GM18505 (cell line): ENCODE data around the gene PJA2.

ENCODE experiments used
- ATAC-seq: cut with Tn5 transposase; IDR thresholded peaks from one replicate; pipeline ENCODE4 v1.9.1; 2021; ENCODE audit not compliant: unreplicated experiment
- POLR2A ChIP-seq: IDR thresholded peaks from 4 replicates; pipeline ENCODE4 v1.6.1; 2011; ENCODE audit warnings: borderline replicate concordance; ENCODE audit not compliant: insufficient read depth, insufficient read length; ENCODE audit errors: extremely low read depth

The PJA2 gene

GRCh38 chr5:109351988-109352864 lies 57.5 kb downstream of the PJA2 start:
- ATAC-seq = no peak
- no peak for TF ChIP-seq POLR2A

GRCh38 chr5:109350537-109351270 lies 59.1 kb downstream of the PJA2 start:
- ATAC-seq = no peak
- TF ChIP-seq POLR2A = no peak

DNA sequence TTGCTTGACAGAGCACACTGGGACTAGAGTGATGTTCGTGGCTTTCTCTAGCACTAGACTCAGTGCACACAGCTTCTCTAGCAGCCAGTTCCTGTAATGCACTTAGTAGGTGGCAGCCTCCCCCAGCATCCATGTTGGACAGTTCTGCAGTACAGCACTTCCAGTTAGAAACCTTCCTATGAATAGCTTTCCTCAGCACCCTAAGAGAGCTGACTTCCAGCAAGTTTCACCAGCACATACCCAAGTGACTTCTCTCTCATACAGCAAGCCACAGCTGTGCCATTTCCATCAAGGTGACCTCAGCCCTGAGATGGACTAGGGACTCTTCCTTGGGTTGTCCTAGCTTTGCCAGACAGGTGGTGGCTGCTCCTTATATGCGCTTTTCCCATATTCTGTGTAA lies 60.4 kb downstream of the PJA2 start:
- TF ChIP-seq POLR2A = no peak
- ATAC-seq = no peak

- no peak for TF ChIP-seq POLR2A
- ATAC-seq = no peak
Measured at GRCh38 chr5:109347252-109347888, 62.4 kb downstream of the PJA2 start.

DNA sequence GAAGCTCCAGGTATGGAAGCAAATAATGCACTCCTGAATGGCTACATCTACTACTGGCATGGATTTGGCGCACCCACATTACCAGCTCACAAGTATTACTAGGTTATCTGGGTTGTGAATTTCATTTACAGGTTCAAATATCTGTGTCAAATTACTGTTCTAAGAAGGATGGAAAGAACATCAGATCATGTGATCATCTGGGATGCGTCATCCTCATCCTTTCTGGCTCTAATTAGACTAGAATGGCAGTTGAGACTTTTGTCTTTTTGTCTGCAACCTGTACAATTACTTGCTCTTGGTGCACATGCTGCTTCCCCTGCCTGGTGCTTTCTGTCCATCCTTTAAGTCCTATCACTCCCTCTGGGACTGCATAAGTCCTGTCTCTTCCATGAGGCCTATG lies 64.1 kb downstream of the PJA2 start:
- ATAC-seq = no peak

GRCh38 chr5:109340351-109340750 lies 69.4 kb downstream of the PJA2 start:
- no peak for TF ChIP-seq POLR2A
- no peak for ATAC-seq

More for the DNA sequence above, 64.1 kb downstream of the PJA2 start:
- TF ChIP-seq POLR2A = no peak

GRCh38 chr5:109335114-109335513 lies 74.7 kb downstream of the PJA2 start:
- ATAC-seq = no peak
- TF ChIP-seq POLR2A = no peak

DNA sequence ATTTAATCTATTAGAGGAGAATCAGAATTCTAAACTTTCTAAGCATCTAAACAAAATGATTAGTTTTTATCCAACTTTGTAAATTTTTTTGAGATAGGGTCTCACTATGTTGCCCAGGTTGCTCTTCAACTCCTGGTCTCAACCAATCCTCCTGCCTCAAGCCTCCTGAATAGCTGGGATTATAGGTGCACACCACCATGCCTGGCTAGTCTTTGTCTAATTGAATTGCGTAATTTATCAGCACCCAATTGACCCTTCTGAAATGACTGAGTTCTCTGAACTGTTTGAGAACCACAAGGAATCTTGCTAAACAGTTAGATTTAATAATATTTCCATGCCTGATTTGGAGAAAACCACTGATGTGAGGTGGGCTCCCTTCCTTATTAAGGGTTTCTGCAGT lies 75.7 kb downstream of the PJA2 start:
- TF ChIP-seq POLR2A = no peak
- no peak for ATAC-seq

DNA sequence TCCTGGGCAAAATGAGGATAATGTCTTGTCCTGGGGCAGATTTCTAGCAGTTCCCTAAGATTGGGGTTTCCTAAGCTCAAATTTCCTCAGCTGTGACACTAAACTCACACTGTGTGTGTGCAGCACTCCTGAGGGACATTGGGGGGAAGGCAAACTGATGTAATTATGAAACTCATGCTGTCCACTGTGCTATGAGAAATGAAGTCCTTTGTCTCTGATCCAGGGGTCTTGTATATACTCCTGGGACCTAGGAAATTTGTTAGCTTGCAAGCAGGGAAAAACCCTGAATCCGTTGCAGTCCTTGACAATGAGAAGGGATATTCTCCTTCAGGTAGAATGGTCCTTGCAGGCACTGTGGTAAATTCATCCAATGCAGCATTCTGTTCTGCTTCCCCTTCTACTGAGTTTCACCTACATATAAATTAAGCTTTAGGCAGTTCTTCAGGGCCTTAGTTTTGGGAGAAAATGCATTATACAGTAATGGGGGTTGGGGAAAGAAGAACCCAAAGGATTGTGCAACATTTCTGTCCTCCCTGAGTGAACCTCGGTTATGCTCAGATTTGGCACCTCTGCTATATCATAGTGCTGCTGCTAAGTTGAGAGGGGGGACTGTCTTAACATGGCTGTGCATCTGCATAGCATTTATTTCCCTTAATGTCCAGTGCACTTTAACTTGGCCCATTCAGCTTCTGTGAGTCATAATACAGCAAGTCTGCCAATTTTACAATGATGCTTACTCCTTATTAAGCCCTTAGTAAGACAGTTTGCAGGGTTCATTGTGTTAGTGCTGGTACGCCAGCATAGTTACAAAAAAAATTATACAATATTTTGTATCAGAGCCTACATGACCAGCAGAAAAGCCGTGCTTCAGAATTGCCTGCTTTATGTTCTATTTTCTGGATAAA lies 80.2 kb downstream of the PJA2 start:
- no peak for TF ChIP-seq POLR2A
- no peak for ATAC-seq

GRCh38 chr5:109328626-109329025 lies 81.1 kb downstream of the PJA2 start:
- no peak for TF ChIP-seq POLR2A
- ATAC-seq = no peak

DNA sequence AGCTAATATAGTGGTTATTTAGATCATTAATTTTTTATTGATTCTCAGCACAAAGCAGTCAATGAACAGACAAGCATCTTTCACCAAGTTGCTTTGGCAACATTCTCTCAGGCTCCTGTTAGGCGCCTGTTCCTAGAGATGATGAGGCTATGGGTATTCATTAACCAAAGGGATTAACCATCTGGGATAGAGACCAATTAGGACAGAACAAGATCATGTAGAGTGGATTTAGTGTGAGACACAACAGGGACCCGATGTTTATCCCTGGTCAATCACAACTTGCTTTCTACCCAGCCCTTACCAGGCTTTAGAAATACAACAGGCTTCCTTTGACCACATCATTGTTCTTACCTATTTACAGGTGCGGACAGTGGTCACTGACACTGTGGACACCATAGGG lies 82.2 kb downstream of the PJA2 start:
- no peak for TF ChIP-seq POLR2A
- ATAC-seq = no peak

DNA sequence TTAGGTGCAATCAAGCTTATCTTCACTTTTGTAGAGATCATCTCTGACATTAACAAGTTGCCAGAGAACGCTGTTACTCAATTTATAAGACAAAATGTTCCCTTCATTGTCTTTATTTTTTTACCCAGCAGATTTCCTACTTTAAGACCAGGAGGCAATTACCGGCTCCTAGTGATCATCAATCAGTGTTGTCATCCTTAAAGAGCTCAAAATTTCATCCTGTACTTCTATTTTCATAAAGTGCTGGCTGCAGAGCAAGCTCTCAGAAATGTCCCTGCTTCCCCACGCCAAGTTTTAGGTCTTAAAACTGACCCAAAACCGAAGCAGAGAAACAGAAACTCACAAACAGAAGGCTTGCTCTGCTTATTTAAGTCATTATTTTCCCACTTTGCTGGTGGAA lies 82.9 kb downstream of the PJA2 start:
- ATAC-seq = no peak
- TF ChIP-seq POLR2A = no peak

DNA sequence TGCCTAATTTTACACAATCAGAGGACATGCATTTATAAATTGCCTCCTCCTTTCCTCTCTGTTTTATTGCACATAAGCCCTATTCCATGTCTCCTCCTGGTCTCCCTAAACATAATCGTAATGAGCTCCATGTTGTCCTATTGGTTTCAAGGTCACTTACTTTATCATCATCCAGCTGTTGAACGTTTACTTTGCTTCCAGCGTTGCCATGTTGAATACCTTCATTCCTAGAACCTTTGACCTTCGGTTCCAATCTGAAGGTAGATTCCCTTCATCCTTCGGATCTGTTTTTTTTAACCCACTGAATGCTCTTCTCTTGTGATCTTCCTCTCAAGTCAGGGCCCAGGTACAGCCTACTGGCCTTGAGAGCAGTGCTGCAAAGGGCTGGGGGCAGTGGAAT lies 84.3 kb downstream of the PJA2 start:
- ATAC-seq = no peak
- no peak for TF ChIP-seq POLR2A
